HEK293 (cell line): ENCODE results near the gene THAP12.

ENCODE experiments used
- EGR2 ChIP-seq: fragments of 450-650 bp; formaldehyde crosslinking; IDR thresholded peaks from 2 replicates; pipeline ENCODE4 v1.5.1; 2016; ENCODE audit warnings: low read depth, missing biosample characterization, missing genetic modification characterization
- GLI4 ChIP-seq: fragments of 450-650 bp; formaldehyde crosslinking; IDR thresholded peaks from 2 replicates; pipeline ENCODE4 v1.5.1; 2016; ENCODE audit warnings: missing biosample characterization, missing genetic modification characterization
- INSM2 ChIP-seq: fragments of 450-650 bp; formaldehyde crosslinking; IDR thresholded peaks from 2 replicates; pipeline ENCODE4 v1.5.1; 2016; ENCODE audit warnings: missing biosample characterization, missing genetic modification characterization
- KLF8 ChIP-seq: fragments of 450-650 bp; formaldehyde crosslinking; IDR thresholded peaks from 2 replicates; pipeline ENCODE4 v1.5.1; 2016; ENCODE audit warnings: missing biosample characterization, missing genetic modification characterization
- SP2 ChIP-seq: fragments of 450-650 bp; formaldehyde crosslinking; IDR thresholded peaks from 2 replicates; pipeline ENCODE4 v1.5.1; 2016; ENCODE audit warnings: missing biosample characterization, missing genetic modification characterization
- SP3 ChIP-seq: fragments of 450-650 bp; formaldehyde crosslinking; IDR thresholded peaks from 2 replicates; pipeline ENCODE4 v1.5.1; 2016; ENCODE audit warnings: missing biosample characterization, missing genetic modification characterization
- TRIM28 ChIP-seq: IDR thresholded peaks from 2 replicates; pipeline ENCODE4 v1.6.1; 2011; ENCODE audit warnings: low read length, control low read depth, borderline replicate concordance
- YY2 ChIP-seq: fragments of 450-650 bp; formaldehyde crosslinking; IDR thresholded peaks from 2 replicates; pipeline ENCODE4 v1.5.1; 2016; ENCODE audit warnings: missing biosample characterization, missing genetic modification characterization
- ZBTB10 ChIP-seq: fragments of 450-650 bp; formaldehyde crosslinking; IDR thresholded peaks from 2 replicates; pipeline ENCODE4 v1.5.1; 2016; ENCODE audit warnings: missing biosample characterization, missing genetic modification characterization
- ZBTB48 ChIP-seq: fragments of 450-650 bp; formaldehyde crosslinking; IDR thresholded peaks from 2 replicates; pipeline ENCODE4 v1.5.1; 2016; ENCODE audit warnings: missing biosample characterization, missing genetic modification characterization
- ZBTB7A ChIP-seq: fragments of 450-650 bp; formaldehyde crosslinking; IDR thresholded peaks from 2 replicates; pipeline ENCODE4 v1.5.1; 2016; ENCODE audit warnings: low read depth, missing biosample characterization, missing genetic modification characterization
- ZFP41 ChIP-seq: fragments of 450-650 bp; formaldehyde crosslinking; IDR thresholded peaks from 2 replicates; pipeline ENCODE4 v1.5.1; 2016; ENCODE audit warnings: missing biosample characterization, missing genetic modification characterization, borderline replicate concordance
- ZNF10 ChIP-seq: fragments of 450-650 bp; formaldehyde crosslinking; IDR thresholded peaks from 2 replicates; pipeline ENCODE4 v1.5.1; 2017; ENCODE audit warnings: missing biosample characterization, missing genetic modification characterization
- ZNF112 ChIP-seq: fragments of 450-650 bp; formaldehyde crosslinking; IDR thresholded peaks from 2 replicates; pipeline ENCODE4 v1.5.0; 2017; ENCODE audit warnings: missing biosample characterization, missing genetic modification characterization
- ZNF133 ChIP-seq: fragments of 450-650 bp; formaldehyde crosslinking; IDR thresholded peaks from 2 replicates; pipeline ENCODE4 v1.5.1; 2016; ENCODE audit warnings: missing biosample characterization, missing genetic modification characterization
- ZNF148 ChIP-seq: fragments of 450-650 bp; formaldehyde crosslinking; IDR thresholded peaks from 2 replicates; pipeline ENCODE4 v1.5.0; 2017; ENCODE audit warnings: missing biosample characterization, missing genetic modification characterization, borderline replicate concordance
- ZNF426 ChIP-seq: fragments of 450-650 bp; formaldehyde crosslinking; IDR thresholded peaks from 2 replicates; pipeline ENCODE4 v1.5.1; 2017; ENCODE audit warnings: missing biosample characterization, missing genetic modification characterization, mild to moderate bottlenecking, inconsistent platforms, moderate library complexity
- ZNF529 ChIP-seq: fragments of 450-650 bp; formaldehyde crosslinking; IDR thresholded peaks from 2 replicates; pipeline ENCODE4 v1.5.1; 2017; ENCODE audit warnings: missing genetic modification characterization, missing biosample characterization; ENCODE audit not compliant: insufficient replicate concordance
- ZNF596 ChIP-seq: fragments of 450-650 bp; IDR thresholded peaks from 2 replicates; pipeline ENCODE4 v1.5.0; 2018; ENCODE audit warnings: missing biosample characterization, mild to moderate bottlenecking, missing genetic modification characterization, moderate library complexity
- ZNF623 ChIP-seq: fragments of 450-650 bp; formaldehyde crosslinking; IDR thresholded peaks from 2 replicates; pipeline ENCODE4 v1.5.1; 2016; ENCODE audit warnings: missing biosample characterization, missing genetic modification characterization
- ZNF654 ChIP-seq: fragments of 450-650 bp; formaldehyde crosslinking; IDR thresholded peaks from 2 replicates; pipeline ENCODE4 v1.5.1; 2016; ENCODE audit warnings: low read depth, missing biosample characterization, missing genetic modification characterization
- ZNF701 ChIP-seq: fragments of 450-650 bp; formaldehyde crosslinking; IDR thresholded peaks from 2 replicates; pipeline ENCODE4 v1.5.1; 2016; ENCODE audit warnings: missing biosample characterization, missing genetic modification characterization
- ZNF776 ChIP-seq: fragments of 450-650 bp; formaldehyde crosslinking; IDR thresholded peaks from 2 replicates; pipeline ENCODE4 v1.5.0; 2017; ENCODE audit warnings: missing biosample characterization, missing genetic modification characterization, borderline replicate concordance
- ZNF785 ChIP-seq: fragments of 450-650 bp; formaldehyde crosslinking; IDR thresholded peaks from 2 replicates; pipeline ENCODE4 v1.5.1; 2016; ENCODE audit warnings: missing biosample characterization, missing genetic modification characterization
- TF ChIP-seq, protein P1 (sequence below): fragments of 450-650 bp; formaldehyde crosslinking; conservative IDR thresholded peaks from 2 replicates; pipeline ENCODE4 v1.5.1; 2016; ENCODE audit warnings: low read depth, missing biosample characterization, missing genetic modification characterization
- TF ChIP-seq, protein P2 (sequence below): fragments of 450-650 bp; formaldehyde crosslinking; IDR thresholded peaks from 2 replicates; pipeline ENCODE4 v1.5.1; 2016; ENCODE audit warnings: missing biosample characterization, missing genetic modification characterization
- TF ChIP-seq, protein P3 (sequence below): fragments of 450-650 bp; IDR thresholded peaks from 2 replicates; pipeline ENCODE4 v1.5.1; 2018; ENCODE audit warnings: missing biosample characterization, mild to moderate bottlenecking, missing genetic modification characterization

THAP12 gene

GRCh38 chr11:76318744-76319384, 62.1 kb downstream of the THAP12 start (continued):
- TF ChIP-seq, protein P1, sequence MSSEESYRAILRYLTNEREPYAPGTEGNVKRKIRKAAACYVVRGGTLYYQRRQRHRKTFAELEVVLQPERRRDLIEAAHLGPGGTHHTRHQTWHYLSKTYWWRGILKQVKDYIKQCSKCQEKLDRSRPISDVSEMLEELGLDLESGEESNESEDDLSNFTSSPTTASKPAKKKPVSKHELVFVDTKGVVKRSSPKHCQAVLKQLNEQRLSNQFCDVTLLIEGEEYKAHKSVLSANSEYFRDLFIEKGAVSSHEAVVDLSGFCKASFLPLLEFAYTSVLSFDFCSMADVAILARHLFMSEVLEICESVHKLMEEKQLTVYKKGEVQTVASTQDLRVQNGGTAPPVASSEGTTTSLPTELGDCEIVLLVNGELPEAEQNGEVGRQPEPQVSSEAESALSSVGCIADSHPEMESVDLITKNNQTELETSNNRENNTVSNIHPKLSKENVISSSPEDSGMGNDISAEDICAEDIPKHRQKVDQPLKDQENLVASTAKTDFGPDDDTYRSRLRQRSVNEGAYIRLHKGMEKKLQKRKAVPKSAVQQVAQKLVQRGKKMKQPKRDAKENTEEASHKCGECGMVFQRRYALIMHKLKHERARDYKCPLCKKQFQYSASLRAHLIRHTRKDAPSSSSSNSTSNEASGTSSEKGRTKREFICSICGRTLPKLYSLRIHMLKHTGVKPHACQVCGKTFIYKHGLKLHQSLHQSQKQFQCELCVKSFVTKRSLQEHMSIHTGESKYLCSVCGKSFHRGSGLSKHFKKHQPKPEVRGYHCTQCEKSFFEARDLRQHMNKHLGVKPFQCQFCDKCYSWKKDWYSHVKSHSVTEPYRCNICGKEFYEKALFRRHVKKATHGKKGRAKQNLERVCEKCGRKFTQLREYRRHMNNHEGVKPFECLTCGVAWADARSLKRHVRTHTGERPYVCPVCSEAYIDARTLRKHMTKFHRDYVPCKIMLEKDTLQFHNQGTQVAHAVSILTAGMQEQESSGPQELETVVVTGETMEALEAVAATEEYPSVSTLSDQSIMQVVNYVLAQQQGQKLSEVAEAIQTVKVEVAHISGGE (tag by site-specific recombination), result no peak
- TF ChIP-seq ZBTB7A (tag by site-specific recombination) (no peak), ZNF654 (tag by site-specific recombination) (peak; percentile 94), ZNF426 (tag by site-specific recombination) (no peak), ZNF776 (tag by site-specific recombination) (no peak), ZNF112 (tag by site-specific recombination) (no peak), KLF8 (tag by site-specific recombination) (no peak), ZNF10 (tag by site-specific recombination) (peak; percentile 79), ZNF596 (tag by site-specific recombination) (no peak), TRIM28 (no peak), ZNF623 (tag by site-specific recombination) (no peak), ZNF701 (tag by site-specific recombination) (no peak), GLI4 (tag by site-specific recombination) (peak; percentile 96), ZBTB48 (0 out of 2 replicates have a peak, but pooled peaks have one; percentile 18), ZFP41 (tag by site-specific recombination) (no peak), YY2 (tag by site-specific recombination) (no peak), ZNF148 (tag by site-specific recombination) (no peak), ZBTB10 (tag by site-specific recombination) (no peak), SP3 (tag by site-specific recombination) (no peak), ZNF785 (tag by site-specific recombination) (no peak), INSM2 (tag by site-specific recombination) (no peak), SP2 (tag by site-specific recombination) (no peak), EGR2 (tag by site-specific recombination) (no peak), ZNF529 (no peak), ZNF133 (no peak)
- TF ChIP-seq, protein P2, sequence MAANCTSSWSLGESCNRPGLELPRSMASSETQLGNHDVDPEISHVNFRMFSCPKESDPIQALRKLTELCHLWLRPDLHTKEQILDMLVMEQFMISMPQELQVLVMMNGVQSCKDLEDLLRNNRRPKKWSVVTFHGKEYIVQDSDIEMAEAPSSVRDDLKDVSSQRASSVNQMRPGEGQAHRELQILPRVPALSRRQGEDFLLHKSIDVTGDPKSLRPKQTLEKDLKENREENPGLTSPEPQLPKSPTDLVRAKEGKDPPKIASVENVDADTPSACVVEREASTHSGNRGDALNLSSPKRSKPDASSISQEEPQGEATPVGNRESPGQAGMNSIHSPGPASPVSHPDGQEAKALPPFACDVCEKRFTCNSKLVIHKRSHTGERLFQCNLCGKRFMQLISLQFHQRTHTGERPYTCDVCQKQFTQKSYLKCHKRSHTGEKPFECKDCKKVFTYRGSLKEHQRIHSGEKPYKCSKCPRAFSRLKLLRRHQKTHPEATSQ (tag by site-specific recombination), result no peak
- TF ChIP-seq, protein P3, sequence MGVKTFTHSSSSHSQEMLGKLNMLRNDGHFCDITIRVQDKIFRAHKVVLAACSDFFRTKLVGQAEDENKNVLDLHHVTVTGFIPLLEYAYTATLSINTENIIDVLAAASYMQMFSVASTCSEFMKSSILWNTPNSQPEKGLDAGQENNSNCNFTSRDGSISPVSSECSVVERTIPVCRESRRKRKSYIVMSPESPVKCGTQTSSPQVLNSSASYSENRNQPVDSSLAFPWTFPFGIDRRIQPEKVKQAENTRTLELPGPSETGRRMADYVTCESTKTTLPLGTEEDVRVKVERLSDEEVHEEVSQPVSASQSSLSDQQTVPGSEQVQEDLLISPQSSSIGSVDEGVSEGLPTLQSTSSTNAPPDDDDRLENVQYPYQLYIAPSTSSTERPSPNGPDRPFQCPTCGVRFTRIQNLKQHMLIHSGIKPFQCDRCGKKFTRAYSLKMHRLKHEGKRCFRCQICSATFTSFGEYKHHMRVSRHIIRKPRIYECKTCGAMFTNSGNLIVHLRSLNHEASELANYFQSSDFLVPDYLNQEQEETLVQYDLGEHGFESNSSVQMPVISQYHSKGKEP (tag by site-specific recombination), result no peak
